GM18498 (cell line): Measurements from ENCODE around the gene HS3ST6.
"Not testable (repeated sequence)": the region's sequence is repeated elsewhere in the genome, so short reads cannot be mapped to it uniquely, and the experiment has no call there.

ENCODE experiments used
- ATAC-seq: cut with Tn5 transposase; IDR thresholded peaks from one replicate; pipeline ENCODE4 v1.9.1; 2021; ENCODE audit warnings: mild to moderate bottlenecking, moderate library complexity; ENCODE audit not compliant: unreplicated experiment

HS3ST6 gene

DNA sequence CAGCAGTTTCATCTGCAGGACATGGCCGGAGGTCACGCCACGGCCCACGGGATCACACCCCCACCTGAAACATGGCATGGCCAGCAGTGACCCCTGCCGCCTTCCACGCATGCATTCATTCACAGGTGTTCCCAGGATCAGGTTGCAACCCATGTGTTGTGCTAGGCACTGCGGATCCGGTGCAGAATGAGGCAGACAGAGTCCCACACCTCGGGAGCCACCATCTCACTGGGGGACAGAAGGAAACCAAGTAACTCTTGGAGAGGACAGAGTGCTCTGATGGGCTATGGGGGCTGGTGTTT lies 29.1 kb upstream of the HS3ST6 start:
- ATAC-seq: no peak

DNA sequence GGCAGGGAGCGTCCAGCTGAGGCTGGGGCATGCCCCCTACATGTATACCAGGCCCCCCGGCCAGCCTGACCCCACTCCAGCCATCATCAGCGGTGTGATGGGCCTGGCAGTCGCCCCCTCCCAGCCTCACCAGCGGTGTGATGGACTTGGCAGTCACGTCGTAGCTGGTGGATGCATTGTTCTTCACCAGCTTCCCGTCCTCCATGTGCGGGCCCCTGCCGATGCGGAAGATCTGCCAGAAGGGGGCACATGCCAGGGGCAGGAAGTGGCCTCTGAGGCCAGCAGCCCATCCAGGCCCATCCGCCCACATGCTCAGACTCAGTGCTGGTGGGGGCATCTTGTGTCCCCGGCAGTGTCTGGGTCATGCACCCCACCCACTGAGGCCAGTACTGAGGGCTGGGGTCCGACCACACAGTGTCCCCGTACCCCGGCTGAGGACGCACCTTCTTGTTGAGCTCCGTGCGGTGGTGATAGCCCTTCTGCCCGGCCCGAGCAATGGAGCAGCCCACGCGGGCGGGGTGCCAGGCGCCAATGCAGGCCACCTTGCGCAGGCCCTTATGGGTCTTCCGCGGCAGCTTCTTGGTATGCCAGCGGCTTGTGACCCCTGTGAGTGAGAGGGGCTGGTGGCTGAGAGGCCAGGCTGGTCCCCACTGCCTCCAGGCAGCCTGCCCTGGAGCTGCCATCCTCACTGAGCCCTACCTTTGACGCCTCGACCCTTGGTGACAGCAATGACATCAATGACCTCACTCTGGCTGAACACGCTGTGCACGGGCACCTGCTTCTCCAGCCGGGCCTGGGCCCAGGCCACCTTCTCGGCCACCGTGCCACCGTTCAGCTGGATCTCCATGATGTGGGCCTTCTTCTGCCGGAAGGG lies 28.5 kb upstream of the HS3ST6 start:
- no peak for ATAC-seq

- no peak for ATAC-seq
Observed at GRCh38 chr16:1945559-1946391, 27.6 kb upstream of the HS3ST6 start.

- ATAC-seq: no peak
Observed at GRCh38 chr16:1944612-1945199, 26.5 kb upstream of the HS3ST6 start.

DNA sequence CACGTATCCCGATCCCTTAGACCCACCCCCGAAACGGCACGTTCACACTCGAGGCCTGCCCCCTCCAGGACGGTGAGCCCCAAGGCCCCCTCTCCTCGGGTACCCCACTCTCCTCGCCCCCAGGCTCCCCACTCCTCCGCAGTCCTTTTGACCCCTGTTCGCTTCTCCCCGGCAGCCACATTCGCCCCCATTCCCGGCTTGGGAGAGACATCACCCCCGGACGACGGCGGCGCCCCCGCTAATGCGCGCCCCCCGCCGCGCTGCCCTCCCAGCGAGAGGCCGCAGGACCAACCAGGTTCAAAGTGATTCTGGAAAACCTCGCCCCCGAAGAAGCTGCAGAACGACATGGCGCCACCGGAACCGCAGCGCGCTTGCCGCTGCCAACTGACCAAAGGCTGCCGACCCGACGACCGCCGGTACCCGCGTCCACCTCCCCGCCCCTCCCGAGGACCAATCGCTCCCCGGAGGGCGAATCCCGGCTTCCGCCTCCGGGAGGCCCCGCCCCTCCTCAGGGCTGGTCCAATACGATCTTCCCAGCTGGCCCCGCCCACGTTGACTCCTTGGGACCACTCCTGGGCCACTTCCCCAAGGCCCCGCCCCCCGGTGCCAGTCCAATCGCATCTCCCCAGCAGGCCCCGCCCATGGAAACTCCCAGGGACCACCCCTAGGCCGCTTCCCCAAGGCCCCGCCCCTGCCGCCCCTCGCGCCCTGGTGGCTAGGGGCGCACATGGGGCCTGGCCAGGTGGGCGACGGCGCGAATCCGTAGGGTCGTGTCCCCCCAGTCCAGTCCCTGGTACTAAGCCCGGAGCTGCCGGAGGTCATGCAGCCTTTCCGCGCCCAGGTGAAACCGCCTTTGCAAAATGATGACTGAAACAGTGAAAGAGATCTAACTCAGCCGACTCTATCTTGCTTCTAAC lies 24.9 kb upstream of the HS3ST6 start, which contains the start of gene MSRB1:
MSRB1 (minus strand) TSS at position 390 of the 917 bp plus-strand sequence; CDS start at position 347, 43 bp downstream.
- ATAC-seq: peak; percentile 94

- no peak for ATAC-seq
Observed at GRCh38 chr16:1942047-1942809, 24.0 kb upstream of the HS3ST6 start.

DNA sequence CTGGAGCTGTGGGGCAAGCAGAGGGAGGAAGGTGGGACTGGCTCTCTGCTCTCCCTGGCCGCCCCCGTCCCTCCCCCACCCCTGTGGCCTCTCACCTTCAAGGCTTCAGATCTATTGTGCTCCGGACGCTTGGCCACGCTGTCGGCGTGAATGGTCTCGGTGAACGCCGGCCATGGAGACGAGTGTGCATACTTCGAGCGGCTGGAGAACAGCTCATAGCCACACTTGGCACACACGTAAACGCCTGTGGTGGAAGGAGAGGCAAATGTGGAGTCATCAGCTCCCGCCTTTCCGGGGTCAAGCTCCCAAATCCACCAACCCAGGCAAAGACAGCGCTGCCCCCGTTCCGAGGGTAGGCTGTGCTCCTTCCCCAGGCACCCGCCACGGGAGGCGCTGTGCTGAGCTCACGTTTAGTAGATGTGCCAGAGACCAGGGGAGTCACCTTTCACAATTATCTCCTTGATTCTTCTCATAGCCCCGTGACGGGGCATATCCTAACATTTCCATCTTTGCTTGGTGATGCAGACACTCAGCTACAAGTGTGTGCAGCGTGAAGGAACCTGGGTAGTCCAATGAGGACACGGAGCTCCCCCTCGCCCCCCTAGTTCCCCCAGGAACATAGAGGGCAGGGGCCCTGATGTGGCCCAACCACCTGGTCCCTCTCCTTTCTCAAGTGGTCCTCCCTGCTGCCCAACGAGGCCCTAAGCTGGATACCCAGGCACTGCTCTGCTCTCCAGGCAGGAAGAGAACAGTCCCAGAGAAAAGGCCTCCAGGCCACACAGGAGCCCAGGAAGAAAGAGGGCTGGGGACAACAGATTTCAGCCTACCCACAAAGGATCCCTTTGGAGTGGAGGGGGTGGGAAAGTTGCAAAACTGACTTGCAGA lies 23.2 kb upstream of the HS3ST6 start:
- ATAC-seq: no peak

GRCh38 chr16:1940273-1941161 lies 22.3 kb upstream of the HS3ST6 start:
- ATAC-seq: no peak

- not testable (repeated sequence) for ATAC-seq
Observed at GRCh38 chr16:1939833-1940232, 21.6 kb upstream of the HS3ST6 start.

DNA sequence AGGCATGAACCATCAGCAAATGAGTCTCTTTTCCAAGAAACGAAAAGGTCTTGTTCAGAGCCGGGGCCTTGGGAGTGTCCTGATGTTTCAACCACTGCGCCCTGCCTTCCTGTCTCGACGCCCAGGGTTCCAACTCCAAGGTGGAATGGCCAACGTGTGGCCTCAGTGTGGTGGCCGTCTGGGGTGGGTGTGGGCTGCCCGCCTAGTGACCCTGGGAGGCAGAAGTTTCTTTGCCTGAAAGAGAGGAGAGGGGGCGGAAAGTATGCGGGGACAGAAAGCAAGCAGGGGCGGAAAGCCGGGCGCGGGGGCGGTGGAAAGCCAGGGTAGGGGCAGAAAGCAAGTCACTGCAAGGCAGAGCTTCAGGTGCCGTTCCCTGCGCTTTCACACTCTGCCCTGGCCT lies 20.7 kb upstream of the HS3ST6 start:
- no peak for ATAC-seq

DNA sequence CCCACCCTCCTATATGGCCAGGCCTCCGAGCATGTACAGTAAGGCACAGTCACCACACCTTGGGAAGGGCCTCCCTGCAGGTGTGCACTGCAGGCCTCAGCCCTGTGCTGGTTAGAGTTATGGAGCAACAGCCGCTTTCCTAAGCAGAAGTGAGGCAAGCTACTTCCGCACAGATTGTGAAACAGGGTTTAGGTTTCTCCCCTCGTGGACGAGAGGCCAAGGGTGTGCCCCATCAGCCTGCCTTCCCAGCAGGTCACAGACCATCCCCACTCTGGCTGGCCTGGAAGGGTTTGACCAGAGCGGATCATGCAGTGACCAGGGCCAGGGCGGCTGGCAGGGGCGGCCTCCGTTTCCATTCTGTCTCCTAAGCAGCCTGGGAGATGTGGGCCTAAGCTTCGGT lies 20.1 kb upstream of the HS3ST6 start:
- no peak for ATAC-seq

DNA sequence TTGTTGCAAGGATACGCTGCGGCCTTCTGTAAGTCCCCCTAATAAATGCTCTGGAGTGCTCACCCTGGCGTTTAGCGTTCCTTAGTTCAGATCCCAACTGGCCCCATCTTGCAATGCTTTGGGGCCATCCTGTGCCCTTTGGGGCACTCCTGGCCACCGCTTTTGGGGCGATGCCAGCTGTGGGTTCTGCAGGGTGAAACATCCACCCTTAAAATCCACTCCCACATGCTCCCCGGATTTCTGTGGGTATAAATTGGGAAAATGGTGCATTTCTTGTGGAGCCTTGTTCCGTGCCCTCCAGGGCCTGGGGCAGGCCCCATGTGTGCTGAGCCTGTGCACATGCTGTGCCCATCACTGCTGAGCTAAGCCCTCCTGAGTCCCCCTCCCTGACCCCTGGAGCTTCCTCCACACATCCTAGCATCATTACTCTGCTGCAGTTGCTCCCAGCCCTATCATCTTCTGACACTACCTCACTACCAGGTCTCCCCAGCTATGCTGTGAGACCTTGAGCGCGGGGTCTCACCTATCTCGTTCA lies 18.8 kb upstream of the HS3ST6 start:
- no peak for ATAC-seq

DNA sequence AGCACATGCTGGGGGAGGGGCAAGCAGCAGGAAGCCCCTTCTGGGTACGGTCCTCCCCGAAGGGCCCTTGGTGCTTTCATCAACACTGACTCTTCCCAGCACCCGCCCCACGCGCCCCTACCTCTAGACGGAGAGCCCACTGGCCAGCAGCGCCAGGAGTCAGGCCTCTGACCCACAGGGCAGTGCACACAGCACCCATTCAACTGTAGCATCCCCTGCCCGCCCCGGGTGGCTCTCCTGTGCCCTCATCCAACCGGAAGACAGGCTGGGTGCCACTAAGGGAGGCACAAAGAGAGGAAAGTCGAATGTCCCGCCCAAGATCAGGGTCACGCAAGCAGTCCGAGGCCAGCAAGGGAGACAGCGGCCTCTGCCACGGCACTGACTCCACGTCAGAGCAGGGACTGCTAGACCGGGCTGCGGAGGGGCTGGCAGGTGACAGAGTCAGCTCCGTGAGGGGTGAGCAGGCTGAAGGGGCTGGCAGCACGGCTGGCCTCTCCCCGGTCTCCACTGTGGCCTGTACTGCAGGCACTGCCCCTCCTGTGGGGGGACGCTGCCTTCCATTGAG lies 15.0 kb upstream of the HS3ST6 start:
- ATAC-seq: no peak

DNA sequence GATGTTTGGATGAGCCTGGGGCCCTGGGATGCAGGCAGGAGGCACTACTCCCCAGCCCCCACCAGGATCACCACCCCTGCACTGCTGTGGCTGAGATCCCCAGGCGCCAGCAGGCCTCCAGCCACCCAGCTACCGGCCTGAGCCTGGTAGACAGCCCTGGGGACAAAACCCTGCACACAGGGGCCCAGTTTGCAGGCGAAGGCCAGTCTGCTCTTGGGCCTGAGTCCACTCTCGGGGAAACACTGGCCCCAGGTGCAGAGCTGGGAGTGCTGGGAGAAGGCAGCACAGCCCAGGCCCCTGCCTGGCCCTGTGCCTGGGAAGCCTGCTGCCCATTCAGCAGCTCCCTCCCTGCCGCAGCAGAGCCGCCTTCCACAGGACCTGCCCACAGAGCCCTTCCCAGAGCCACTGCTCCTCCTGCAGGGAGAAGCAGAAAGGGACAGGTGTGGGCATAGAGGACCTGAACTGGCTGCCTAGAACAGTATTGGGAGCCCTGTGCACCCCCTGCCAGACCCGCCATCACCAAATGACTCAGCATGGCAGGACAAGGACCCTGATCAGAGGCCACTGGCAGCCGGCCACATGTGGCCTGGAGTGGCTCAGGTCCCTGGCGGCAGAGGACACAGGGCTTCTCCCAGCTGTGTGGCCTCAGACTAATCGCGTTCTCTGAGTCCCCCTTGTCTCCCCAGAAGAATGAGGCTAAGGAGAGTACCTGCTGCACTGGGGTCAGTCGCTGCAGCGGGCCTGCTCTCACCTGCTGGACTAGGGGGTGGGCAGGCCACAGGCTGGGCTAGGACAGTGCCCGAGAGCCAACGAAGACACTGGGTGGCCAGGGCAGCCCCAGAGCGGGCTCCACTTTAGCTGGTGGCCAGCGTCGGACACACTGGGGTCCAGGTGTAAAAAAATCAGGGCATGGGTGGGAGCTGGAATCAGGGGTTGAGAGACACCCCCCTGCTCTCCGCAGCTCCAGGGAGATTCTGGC lies 14.1 kb upstream of the HS3ST6 start:
- no peak for ATAC-seq

- ATAC-seq: no peak
Observed at GRCh38 chr16:1930338-1930720, 12.1 kb upstream of the HS3ST6 start.
